ENCODE measurements around the gene EMC6.

- TF ChIP-seq CTCF (IDR thresholded peaks at IDR 0.05) (no peak), POLR2A (IDR thresholded peaks at IDR 0.05) (no peak)
Observed at GRCh38 chr17:3643889-3644349, 24.7 kb upstream of the EMC6 start.
